HS-5 (cell line): Measurements from ENCODE around the gene FAM50A.
"Not testable (repeated sequence)": the region's sequence is repeated elsewhere in the genome, so short reads cannot be mapped to it uniquely, and the experiment has no call there.

Experiments
- DNase-seq: peaks from one replicate; pipeline ENCODE4 v3.0.0-alpha.2; 2012; ENCODE audit warnings: low read depth

The FAM50A gene

DNA sequence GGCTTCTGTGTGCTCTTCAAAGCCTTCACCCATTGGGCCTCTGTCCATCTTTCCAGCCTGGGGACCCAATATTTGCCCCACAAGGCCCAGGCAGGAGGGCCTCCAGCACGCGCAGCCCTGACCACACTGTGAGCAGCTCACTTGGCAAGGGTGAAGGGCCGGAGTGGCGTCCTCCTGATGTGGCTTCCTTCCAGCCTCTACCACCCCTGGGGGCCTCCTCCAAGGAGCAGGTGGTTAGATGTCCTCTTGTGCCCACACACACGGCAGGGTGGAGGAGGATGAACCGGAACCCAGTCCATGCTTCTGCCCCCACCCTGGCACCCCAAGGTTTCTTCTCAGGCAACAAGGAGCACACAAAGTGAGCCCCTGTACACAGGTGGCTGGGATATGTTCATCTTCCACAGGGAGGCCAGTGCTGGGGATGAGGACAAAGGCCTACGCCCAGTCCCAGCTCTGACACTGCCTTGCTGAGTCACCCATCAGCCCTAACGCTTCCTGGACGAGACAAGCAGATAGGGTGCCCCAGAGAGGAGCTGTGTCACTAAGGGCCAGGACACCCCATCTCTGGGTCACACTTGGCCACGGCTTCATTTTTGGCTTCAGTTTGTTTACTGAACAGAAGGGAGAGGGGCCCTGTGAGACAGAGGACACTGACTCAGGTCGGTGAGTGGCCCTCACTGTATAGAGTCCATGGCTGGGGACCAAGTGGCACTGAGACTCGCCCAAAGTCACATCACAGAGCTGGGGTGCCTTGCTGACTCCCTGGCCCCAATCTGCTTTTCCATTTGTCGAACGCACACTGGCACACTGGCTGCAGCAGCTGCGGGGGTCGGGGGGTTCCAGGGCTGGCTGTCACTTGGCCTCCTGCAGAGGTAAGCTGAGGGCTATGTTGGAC lies 40.6 kb downstream of the FAM50A start:
- DNase-seq: no peak

DNA sequence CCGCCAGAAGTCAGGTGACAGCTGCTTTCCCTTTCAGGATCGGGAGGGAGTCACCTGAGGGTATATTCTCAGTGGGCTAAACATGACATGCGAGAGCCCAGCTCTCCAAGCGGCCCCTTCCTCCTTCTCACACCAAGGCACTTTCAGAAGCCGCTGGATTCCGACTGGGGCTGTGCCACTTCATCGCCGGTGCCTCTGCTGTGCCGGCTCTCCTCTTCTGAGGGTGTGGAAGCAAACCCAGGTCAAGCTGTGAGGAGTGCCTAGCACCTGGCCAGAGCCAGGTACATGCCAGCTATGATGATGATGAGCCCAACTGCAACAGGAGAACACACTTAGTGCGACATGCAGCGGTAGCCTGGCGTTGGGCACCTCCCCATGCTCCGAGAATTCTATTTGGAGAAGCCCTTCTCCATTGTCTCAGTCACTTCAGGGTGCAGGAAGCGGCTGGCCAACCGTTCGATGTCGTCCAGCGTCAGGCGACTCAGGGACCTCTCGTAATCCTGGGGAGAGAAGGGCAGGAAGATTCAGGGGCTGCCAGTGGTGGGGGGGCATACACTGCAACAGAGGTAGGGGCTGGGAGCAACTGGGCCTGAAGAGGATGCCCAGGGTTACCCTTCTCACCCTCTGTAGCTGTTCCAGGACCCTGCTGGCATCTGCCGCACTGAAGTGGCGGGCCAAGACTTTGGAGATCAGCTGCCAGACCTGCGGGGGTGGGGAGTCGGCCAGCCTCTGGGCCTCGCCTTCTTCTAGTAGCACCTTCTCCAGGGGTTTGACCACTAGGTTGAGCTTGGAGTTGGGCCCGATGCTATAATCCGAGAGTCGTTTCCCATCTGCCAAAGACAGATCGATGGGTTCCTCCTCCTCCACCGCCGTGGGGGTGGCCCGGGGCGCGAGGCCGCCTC lies 41.5 kb downstream of the FAM50A start:
- DNase-seq: no peak

DNA sequence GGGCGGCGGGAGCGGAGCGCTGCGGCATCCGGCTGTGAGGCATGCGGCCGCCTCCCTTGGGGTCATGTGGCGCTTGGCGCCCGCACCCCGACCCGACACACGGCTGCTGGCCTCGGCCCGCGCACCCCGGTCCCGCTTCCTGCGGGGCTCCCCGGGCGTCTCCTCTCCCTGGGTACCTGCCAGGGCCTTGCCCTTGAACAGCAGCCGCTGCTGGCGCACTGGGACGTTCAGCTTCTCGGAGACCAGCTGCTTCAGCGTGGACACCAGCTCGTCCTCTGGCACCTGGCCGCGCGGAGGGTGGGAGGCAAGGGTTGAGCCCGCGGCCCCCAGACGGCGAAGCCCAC lies 42.1 kb downstream of the FAM50A start:
- DNase-seq: no peak

DNA sequence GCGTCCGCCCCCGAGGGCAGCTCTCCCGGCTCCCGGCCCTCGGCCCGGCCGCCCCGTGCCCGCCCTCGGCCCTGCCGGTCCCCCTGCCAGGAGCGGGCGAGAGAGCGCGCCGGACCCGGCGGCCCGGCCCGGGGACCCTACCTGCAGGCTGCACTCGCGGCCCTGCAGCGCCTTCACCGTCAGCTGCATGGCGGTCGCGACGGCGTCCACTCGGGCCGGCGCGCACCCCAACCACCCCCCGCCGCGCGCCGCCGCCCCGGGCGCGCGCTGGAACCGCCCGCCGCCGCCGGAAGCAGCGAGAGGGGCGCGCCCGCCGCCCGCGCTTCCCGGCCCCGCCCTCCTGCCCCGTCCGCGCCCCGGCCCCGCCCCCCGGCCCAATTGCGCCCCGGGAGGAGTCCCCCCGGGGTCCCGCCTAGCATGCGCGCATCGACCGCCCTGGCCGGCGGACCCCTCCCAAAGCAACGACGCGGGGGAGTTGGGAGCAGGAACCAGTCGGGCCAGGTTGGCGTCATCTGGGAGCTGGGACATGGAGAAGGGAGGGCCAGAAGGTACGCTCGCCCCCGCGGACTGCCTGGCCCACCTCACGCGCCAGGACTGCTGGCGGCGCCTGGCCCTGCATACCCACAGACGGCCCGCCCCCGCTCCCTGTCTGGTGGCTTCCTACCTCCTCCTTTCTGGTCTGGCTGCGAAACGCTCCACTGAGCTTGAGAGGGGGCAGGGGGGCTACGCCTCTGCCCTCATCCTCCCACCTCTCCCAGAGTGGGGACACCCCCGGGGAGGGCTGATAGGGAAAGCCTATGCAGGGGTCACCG lies 42.7 kb downstream of the FAM50A start, which contains the start of gene UBL4A:
TSS of gene UBL4A (minus strand) at position 220 of the 812 bp plus-strand sequence. CDS start at position 189, 31 bp downstream.
- no peak for DNase-seq

DNA sequence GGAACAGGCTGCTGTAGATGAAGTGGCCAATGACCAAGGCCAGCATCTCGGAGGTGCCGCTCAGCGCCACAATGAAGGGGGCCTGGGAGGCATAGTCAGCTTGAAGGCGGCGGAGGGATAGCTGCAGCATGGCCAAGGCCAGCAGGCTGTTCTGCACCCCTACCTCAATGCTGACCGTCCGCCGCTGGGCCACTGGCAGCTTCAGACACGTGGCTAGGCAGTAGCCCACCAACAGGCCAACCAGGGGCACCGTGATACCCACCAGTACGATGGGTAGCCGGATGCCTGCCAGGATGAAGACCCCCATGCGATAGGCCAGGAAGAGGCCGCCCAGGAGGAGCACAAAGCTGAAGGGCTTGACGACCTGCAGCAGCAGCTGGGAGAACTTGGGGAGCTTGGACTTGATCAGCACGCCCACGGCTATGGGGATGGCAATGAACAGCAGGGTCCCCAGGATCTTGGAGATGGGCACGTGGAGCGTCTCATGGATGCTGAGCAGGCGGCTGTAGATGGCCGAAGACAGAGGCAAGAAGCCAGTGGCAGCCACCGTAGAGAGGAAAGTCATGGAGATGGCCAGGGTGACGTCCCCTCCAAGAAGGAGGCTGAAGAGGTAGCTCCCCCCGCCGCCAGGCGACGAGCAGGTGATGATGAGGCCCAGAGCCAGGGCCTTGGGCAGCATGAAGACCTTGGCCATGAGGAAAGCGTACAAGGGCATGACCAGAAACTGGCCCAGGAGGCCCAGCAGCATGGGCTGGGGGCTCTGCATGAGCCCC lies 43.8 kb downstream of the FAM50A start:
- no peak for DNase-seq

DNA sequence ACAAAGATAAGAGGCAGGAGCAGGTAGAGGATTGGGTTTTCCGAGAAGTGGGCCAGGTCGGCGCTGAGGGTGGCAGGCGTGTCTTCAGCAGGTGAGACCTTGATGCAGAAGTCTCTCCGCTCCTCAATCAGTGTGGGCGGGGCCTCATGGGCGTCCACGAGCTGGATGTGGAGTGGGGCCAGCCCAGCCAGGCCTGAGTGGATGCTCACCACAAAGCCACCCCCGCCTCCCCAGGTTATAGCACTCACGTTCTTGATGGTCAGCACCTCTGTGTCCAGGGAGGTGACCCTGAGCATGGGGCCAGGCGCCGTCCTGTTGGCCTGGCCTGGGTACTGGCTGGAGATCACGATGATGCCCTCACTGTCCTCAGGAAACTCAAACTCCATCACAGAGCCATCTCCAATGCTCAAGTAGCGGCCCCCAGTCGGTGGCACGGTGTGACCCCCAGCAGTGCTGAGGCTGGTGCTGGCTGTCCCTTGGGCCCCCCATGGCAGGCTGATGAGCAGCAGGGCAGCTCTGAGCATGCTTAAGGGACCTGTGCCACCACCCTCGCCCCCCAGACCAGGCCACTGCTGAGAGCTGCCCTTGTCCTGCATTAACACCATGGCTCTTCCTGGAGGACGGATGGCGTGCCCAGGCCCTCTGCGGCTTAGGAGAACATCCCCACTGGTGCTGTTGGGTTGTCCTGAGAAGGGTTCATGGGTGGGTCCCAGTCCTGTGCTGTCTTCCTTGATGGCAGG lies 44.6 kb downstream of the FAM50A start:
- no peak for DNase-seq

DNA sequence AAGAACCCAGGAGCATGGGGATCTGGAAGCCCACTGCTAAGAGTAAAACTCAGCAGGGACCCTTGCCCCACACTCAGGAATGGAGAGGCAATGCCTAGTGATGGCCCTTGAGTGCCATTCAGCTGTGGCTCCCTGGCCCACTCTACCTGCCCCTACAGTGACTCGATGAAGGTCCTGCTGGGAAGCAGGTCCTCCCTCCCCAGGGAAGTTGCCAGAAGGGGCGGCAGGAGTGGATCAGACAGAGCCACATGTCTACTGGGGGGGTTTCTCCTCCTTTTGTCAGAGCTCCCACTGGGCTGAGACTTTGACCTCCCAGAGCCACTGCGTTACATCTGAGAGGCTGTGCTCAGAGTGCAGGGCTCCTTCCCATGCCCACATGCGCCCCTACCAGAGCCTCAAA lies 45.2 kb downstream of the FAM50A start:
- no peak for DNase-seq

DNA sequence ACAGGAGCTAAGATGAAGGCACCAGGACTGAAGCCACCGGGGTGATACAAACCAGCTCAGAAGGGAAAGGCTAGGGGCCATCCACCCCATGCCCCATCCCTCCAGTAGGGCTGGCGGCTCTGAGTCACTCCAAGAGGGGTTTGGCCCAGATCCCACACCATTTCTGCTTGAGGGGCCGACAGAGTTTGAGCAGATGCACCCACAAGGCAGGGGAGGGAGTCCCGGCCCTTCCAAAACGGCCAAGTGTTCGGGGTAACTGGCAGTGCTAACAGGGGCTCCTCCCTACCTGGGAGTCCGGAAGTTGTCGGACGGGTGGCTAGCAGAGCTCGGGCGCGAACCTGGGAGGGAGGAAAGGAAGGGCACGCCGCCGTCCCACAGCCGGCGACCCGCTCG lies 46.1 kb downstream of the FAM50A start:
- no peak for DNase-seq

DNA sequence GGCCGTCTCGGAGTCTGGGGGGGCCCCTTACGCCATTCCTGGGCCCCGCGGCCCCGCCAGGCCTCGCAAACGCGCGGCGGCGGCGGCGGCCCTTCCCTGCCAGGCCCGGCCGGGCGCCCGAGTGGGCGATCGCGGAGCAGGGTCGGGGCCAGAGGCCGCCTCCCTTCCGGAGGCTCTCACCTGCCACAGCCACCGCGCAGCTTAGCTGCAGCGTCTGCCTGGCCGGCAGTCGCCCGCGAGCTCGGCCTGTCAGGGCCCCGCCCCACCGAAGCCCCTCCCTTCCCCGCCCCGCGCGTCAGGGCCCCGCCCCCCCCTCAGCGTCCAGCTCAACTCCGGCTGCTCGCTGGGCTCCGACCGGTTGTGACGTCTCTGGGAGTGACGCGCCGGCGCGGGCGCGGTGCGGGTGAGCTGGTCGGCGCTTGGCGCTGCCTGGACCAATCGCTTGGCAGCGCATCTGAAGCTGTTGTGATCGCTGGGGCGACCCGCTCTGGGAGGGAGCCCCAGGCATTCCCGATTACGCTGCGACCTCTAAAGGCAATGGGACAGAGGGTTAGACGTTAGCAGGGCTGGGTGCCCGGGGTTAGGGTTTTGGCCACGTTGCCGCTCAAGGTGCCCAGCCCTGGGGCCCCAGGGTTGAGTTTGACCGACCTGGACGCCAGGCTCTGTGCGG lies 46.6 kb downstream of the FAM50A start, which contains the start of gene SLC10A3:
TSS of gene SLC10A3 (minus strand) at position 216 of the 670 bp plus-strand sequence. CDS start 1,689 bp downstream, outside the sequence.
- peak; percentile 65 for DNase-seq

DNA sequence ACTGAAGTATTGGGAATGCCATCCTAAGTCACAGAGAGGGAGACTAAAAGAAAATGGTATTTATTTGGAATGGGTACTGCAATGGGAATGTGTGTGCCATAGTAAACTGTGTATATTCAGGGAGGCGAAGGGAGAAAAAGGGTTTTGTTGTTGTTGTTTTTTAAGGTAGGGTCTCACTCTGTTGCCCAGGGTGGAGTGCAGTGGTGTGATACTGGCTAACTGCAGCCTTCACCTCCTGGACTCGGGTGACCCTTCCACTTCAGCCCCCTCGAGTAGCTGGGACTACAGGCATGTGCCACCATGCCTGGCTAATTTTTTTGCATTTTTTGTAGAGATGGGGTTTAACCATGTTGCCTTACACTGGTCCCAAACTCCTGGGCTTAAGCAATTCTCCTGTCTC lies 50.8 kb downstream of the FAM50A start:
- DNase-seq: no peak

DNA sequence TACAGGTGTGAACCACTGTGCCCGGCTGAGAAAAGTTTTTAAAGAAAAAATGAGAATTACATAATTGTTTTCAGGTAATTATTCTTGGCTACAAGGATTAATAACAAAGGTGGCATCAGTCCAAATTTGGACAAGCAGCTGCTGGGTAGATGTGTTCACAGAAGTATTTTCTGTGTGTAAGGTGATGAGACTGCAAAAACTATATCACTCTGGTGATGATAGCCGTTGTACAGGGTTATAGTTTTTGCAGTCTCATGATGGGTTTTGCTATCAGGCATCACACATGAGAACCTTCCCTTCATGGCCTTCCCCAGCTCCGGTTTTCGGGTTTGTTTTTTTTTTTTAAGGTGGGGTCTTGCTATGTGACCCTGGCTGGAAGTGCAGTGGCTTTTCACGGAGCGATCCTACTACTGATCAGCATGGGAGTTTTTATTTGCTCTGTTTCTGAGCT lies 51.6 kb downstream of the FAM50A start:
- no peak for DNase-seq

DNA sequence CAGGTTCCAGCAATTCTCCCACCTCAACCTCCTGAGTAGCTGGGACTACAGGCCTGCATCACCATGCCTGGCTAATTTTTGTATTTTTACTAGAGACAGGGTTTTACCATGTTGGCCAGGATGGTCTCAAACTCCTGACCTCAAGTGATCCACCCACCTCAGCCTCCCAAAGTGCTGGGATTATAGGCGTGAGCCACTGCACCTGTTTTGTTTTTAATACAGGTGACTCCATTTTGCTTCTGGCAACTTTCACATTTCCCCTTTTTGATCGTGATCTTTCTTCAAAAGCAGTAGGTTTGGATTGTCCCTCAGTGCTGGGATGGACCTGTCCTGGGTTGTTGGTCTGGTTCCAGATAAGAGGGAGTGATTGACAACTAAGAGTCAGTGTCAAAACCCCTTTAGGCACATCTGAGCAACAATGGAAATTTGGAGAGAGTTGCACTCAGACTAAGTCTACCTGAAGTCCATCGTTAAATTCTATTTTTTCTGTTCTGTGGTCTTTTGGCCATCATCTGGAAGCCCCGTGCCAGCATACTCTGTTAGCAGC lies 52.7 kb downstream of the FAM50A start:
- not testable (repeated sequence) for DNase-seq
